NCI-H2196 treated with DMSO at 0.1 percent for 48 hours (cell line): Measurements from ENCODE around the gene LYPD5.
"Not testable (repeated sequence)": the region's sequence is repeated elsewhere in the genome, so short reads cannot be mapped to it uniquely, and the experiment has no call there.

Experiments used
- DNase-seq: peaks from one replicate; lab custom pipeline; 2025; ENCODE audit not compliant: unreplicated experiment; lab: John Stamatoyannopoulos, UW

LYPD5 gene

GRCh38 chr19:43802216-43802951 is at the start of gene LYPD5:
Gene LYPD5 (minus strand): TSS chr19:43802447. CDS start chr19:43802380, 67 bp downstream.
- DNase-seq, result no peak

GRCh38 chr19:43848821-43849220 is 46.6 kb upstream of the LYPD5 start:
- DNase-seq, result no peak

- no peak for DNase-seq
Observed at GRCh38 chr19:43847884-43848283, 45.6 kb upstream of the LYPD5 start.

- DNase-seq, result no peak
Observed at GRCh38 chr19:43847246-43847645, 45.0 kb upstream of the LYPD5 start.

GRCh38 chr19:43842007-43842406 is 39.8 kb upstream of the LYPD5 start:
- DNase-seq, result no peak

- no peak for DNase-seq
Observed at GRCh38 chr19:43839139-43839538, 36.9 kb upstream of the LYPD5 start.

- DNase-seq, result peak; percentile 89
Observed at GRCh38 chr19:43826787-43827754, 24.8 kb upstream of the LYPD5 start, which contains the start of gene ZNF283. Gene ZNF283 (plus strand): TSS chr19:43827321. CDS start chr19:43833505, 6,184 bp downstream.

GRCh38 chr19:43824572-43824971 is 22.3 kb upstream of the LYPD5 start:
- DNase-seq, result not testable (repeated sequence)

GRCh38 chr19:43823856-43824255 is 21.6 kb upstream of the LYPD5 start:
- not testable (repeated sequence) for DNase-seq

GRCh38 chr19:43820884-43821215 is 18.6 kb upstream of the LYPD5 start:
- no peak for DNase-seq

- no peak for DNase-seq
Observed at GRCh38 chr19:43820098-43820883, 18.0 kb upstream of the LYPD5 start.

- no peak for DNase-seq
Observed at GRCh38 chr19:43818500-43818899, 16.3 kb upstream of the LYPD5 start.

- not testable (repeated sequence) for DNase-seq
Observed at GRCh38 chr19:43817454-43817853, 15.2 kb upstream of the LYPD5 start.

GRCh38 chr19:43814663-43815352 is 12.6 kb upstream of the LYPD5 start:
- no peak for DNase-seq

- DNase-seq, result no peak
Observed at GRCh38 chr19:43812688-43813087, 10.4 kb upstream of the LYPD5 start.

GRCh38 chr19:43812259-43812658 is 10.0 kb upstream of the LYPD5 start:
- DNase-seq, result no peak

GRCh38 chr19:43811837-43812236 is 9.6 kb upstream of the LYPD5 start:
- DNase-seq, result no peak

GRCh38 chr19:43809762-43810696 is 7.8 kb upstream of the LYPD5 start:
- DNase-seq, result peak; percentile 39

GRCh38 chr19:43807651-43808050 is 5.4 kb upstream of the LYPD5 start:
- no peak for DNase-seq
